ENCODE measurements around the gene FHOD3. TPM values are rescaled to one million over a fixed set of nuclear protein-coding genes. Genes with fewer than 3 reads are reported as not detected.

FHOD3 gene
- total and polyA plus RNA-seq, 2 donors (not counting 1 experiment from before 2014, with no cell fraction given), result not detected

DNA sequence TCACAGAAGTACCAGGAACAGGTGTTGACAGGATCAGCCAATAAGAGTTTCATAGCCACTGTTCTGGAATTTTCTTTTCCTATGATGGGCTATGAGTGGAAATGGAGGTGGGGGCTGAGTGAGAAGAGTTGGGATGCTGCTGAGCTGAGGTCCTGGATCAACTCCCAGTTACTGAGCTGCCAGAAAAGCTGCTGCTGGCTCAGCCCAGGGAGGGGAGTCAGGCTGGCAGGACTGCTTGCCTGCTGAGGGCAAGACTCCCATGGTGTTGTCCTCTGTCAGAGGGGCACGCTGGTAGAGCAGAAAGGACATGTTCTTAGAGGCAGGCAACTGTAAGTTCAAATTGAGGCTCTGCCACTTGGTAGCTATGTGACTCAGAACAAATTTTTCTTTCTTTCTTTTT, 519.5 kb downstream of the FHOD3 start:
- intact Hi-C loops (cut with micrococcal nuclease), result no loop called here
- ChIA-PET POLR2A (no interaction called here), CTCF (interaction anchor here (0.9 kb wide), 1 partner anchor 11 kb away, joined by 3 read pairs; no protein-coding TSS in a partner anchor)
- no peak for TF ChIP-seq EZH2 (IDR thresholded peaks at IDR 0.05; ENCODE audit: borderline replicate concordance, insufficient read depth, low read depth, low read length, poor library complexity, severe bottlenecking)
- TF ChIP-seq, protein P1, sequence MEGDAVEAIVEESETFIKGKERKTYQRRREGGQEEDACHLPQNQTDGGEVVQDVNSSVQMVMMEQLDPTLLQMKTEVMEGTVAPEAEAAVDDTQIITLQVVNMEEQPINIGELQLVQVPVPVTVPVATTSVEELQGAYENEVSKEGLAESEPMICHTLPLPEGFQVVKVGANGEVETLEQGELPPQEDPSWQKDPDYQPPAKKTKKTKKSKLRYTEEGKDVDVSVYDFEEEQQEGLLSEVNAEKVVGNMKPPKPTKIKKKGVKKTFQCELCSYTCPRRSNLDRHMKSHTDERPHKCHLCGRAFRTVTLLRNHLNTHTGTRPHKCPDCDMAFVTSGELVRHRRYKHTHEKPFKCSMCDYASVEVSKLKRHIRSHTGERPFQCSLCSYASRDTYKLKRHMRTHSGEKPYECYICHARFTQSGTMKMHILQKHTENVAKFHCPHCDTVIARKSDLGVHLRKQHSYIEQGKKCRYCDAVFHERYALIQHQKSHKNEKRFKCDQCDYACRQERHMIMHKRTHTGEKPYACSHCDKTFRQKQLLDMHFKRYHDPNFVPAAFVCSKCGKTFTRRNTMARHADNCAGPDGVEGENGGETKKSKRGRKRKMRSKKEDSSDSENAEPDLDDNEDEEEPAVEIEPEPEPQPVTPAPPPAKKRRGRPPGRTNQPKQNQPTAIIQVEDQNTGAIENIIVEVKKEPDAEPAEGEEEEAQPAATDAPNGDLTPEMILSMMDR (IDR thresholded peaks at IDR 0.05), result no peak
- no peak overlapping the region for H3K4me2 ChIP-seq (replicated peaks; ENCODE audit: low read depth, low read length, poor library complexity, severe bottlenecking)
- no peaks in the 10 kb centered on the region for H3K9me3 ChIP-seq (ENCODE audit: control extremely low read depth in 1 of 3, control insufficient read depth in 2 of 3, insufficient read depth in 1 of 3, low read length in 2 of 3)
- H3K4me3 ChIP-seq (ENCODE audit: control extremely low read depth in 1 of 5, extremely low read depth in 1 of 5, insufficient read depth in 1 of 5, low read depth in 2 of 5, low read length in 4 of 5), result no peak overlapping the region
- Mint-ChIP-seq H3K27me3 (no peaks in the 10 kb centered on the region), H3K9me3 (ENCODE audit: insufficient read depth) (no peaks in the 10 kb centered on the region), H3K4me3 (no peak overlapping the region), H3K27ac (no peak overlapping the region), H3K4me1 (no peaks in the 10 kb centered on the region)
- H3K79me2 ChIP-seq (ENCODE audit: control insufficient read depth, insufficient read depth, low read length), result peaks cover 7% of the 10 kb centered on the region
- whole genome bisulfite sequencing (ENCODE audit: insufficient coverage), result 86% methylated on average over 1 of the region's 1 CpG
- no peaks in the 10 kb centered on the region for H4K20me1 ChIP-seq (ENCODE audit: control insufficient read depth, insufficient read depth, low read length, poor library complexity, severe bottlenecking)
- H2AFZ ChIP-seq (ENCODE audit: insufficient read depth, low read depth, low read length, poor library complexity, severe bottlenecking), result no peak overlapping the region
- DNase-seq (no peak), ATAC-seq (ENCODE audit: low read depth) (no peak)
- no peak overlapping the region for H3K27ac ChIP-seq (ENCODE audit: low read length in 2 of 2)
- H3K9ac ChIP-seq (ENCODE audit: low read length), result no peak overlapping the region
- no peaks in the 10 kb centered on the region for H3K4me1 ChIP-seq (ENCODE audit: control insufficient read depth in 2 of 2, insufficient read depth in 2 of 2, low read length in 2 of 2)
- H3K36me3 ChIP-seq (replicated peaks in 1 of 2; ENCODE audit: control extremely low read depth in 1 of 2, control insufficient read depth in 1 of 2, extremely low read depth in 1 of 2, insufficient read depth in 2 of 2, low read length in 1 of 2), result peaks cover 1 to 26% of the 10 kb centered on the region in 2 experiments
- no peaks in the 10 kb centered on the region for H3K27me3 ChIP-seq (replicated peaks in 1 of 4; ENCODE audit: control extremely low read depth in 1 of 4, control insufficient read depth in 3 of 4, insufficient read depth in 4 of 4, low read length in 3 of 4)

DNA sequence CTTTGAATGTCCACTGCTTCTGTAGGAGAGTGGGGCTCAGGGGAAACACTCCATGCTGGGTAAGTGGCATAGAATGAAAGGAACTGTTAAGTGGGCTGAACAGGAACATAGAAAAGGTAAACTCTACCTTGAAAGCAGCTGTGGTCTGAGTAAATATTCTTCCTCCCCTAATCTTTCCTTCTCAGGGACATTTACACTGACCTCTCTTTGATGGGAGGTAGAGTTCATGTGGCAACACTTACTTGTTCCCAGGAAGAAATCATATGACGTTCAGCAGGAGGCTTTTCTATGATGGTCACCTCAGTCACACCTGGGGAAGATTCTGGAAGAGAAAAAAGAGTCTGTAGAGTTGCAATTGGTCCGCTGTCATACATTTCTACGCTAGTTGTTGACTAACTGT, 521.1 kb downstream of the FHOD3 start:
- ChIA-PET CTCF (interaction anchor here (0.7 to 1.1 kb wide), 2 partner anchors 11 to 106 kb away, joined by 3 to 4 read pairs; no protein-coding TSS in a partner anchor), POLR2A (no interaction called here)
- DNase-seq, result no peak
- H3K4me1 Mint-ChIP-seq, result no peaks in the 10 kb centered on the region
- intact Hi-C loops (cut with micrococcal nuclease), result no loop called here
- Histone ChIP-seq H3K4me1 (ENCODE audit: control insufficient read depth in 2 of 2, insufficient read depth in 2 of 2, low read length in 2 of 2) (no peaks in the 10 kb centered on the region), H3K9ac (ENCODE audit: low read length) (no peak overlapping the region), H2AFZ (ENCODE audit: insufficient read depth, low read depth, low read length, poor library complexity, severe bottlenecking) (no peak overlapping the region), H3K27me3 (replicated peaks in 1 of 4; ENCODE audit: control extremely low read depth in 1 of 4, control insufficient read depth in 3 of 4, insufficient read depth in 4 of 4, low read length in 3 of 4) (no peaks in the 10 kb centered on the region), H3K79me2 (ENCODE audit: control insufficient read depth, insufficient read depth, low read length) (peaks cover 12% of the 10 kb centered on the region), H3K36me3 (replicated peaks in 1 of 2; ENCODE audit: control extremely low read depth in 1 of 2, control insufficient read depth in 1 of 2, extremely low read depth in 1 of 2, insufficient read depth in 2 of 2, low read length in 1 of 2) (peaks cover 1 to 26% of the 10 kb centered on the region in 2 experiments), H3K4me2 (replicated peaks; ENCODE audit: low read depth, low read length, poor library complexity, severe bottlenecking) (no peak overlapping the region), H3K9me3 (ENCODE audit: control extremely low read depth in 1 of 3, control insufficient read depth in 2 of 3, insufficient read depth in 1 of 3, low read length in 2 of 3) (no peaks in the 10 kb centered on the region), H4K20me1 (ENCODE audit: control insufficient read depth, insufficient read depth, low read length, poor library complexity, severe bottlenecking) (no peaks in the 10 kb centered on the region), H3K4me3 (ENCODE audit: control extremely low read depth in 1 of 5, extremely low read depth in 1 of 5, insufficient read depth in 1 of 5, low read depth in 2 of 5, low read length in 4 of 5) (no peak overlapping the region), H3K27ac (ENCODE audit: low read length in 2 of 2) (no peak overlapping the region)
- no peaks in the 10 kb centered on the region for H3K27me3 Mint-ChIP-seq
- no peak for ATAC-seq (ENCODE audit: low read depth)
- H3K4me3 Mint-ChIP-seq, result no peak overlapping the region
- H3K27ac Mint-ChIP-seq, result no peak overlapping the region
- 100% methylated on average over 1 of the region's 3 CpGs for WGBS (ENCODE audit: insufficient coverage)
- H3K9me3 Mint-ChIP-seq (ENCODE audit: insufficient read depth), result no peaks in the 10 kb centered on the region
- TF ChIP-seq, protein P1 (IDR thresholded peaks at IDR 0.05), result no peak
- no peak for TF ChIP-seq EZH2 (IDR thresholded peaks at IDR 0.05; ENCODE audit: borderline replicate concordance, insufficient read depth, low read depth, low read length, poor library complexity, severe bottlenecking)

Data from B cell (primary cell).